Measurements from ENCODE around the gene DUSP22. TPM values are rescaled to one million over a fixed set of nuclear protein-coding genes. Genes with fewer than 3 reads are reported as not detected.
"Not testable (repeated sequence)": the region's sequence is repeated elsewhere in the genome, so short reads cannot be mapped to it uniquely, and the experiment has no call there.

The DUSP22 gene
- total RNA-seq, 1 experiment from 2014 or later: 18.6 TPM

GRCh38 chr6:284486-284885, 7.8 kb upstream of the DUSP22 start:
- H3K27me3 ChIP-seq (replicated peaks; ENCODE audit: control insufficient read depth, insufficient read depth, low read length): no peaks in the 10 kb centered on the region
- H3K4me3 ChIP-seq (ENCODE audit: low read depth, low read length): no peak overlapping the region
- H3K4me1 ChIP-seq: no peaks in the 10 kb centered on the region
- Mint-ChIP-seq H3K27ac (ENCODE audit: unreplicated experiment) (no peak overlapping the region), H3K27me3 (ENCODE audit: insufficient read depth, unreplicated experiment) (peaks cover 28% of the 10 kb centered on the region), H3K9me3 (ENCODE audit: unreplicated experiment) (no peaks in the 10 kb centered on the region), H3K36me3 (ENCODE audit: insufficient read depth, unreplicated experiment) (no peaks in the 10 kb centered on the region), H3K4me1 (ENCODE audit: low read depth, unreplicated experiment) (no peaks in the 10 kb centered on the region), H3K4me3 (ENCODE audit: unreplicated experiment) (no peak overlapping the region)
- no peak for TF ChIP-seq CTCF (IDR thresholded peaks at IDR 0.05; ENCODE audit: insufficient read depth in 1 of 2, low read depth in 1 of 2, low read length in 1 of 2, severe bottlenecking in 1 of 2, unreplicated experiment in 1 of 2)
- intact Hi-C loops (cut with micrococcal nuclease; ENCODE audit: unreplicated experiment): no loop called here
- BruUV-seq (replicated peaks): no TSS peak
- no peaks in the 10 kb centered on the region for H3K9me3 ChIP-seq
- no peaks in the 10 kb centered on the region for H3K36me3 ChIP-seq (ENCODE audit: control insufficient read depth, insufficient read depth, low read length)
- DNase-seq: no peak
- ChIA-PET POLR2A (no interaction called here), CTCF (no interaction called here)

- Histone ChIP-seq H3K36me3 (ENCODE audit: control insufficient read depth, insufficient read depth, low read length) (no peaks in the 10 kb centered on the region), H3K4me3 (ENCODE audit: low read depth, low read length) (no peak overlapping the region), H3K9me3 (no peaks in the 10 kb centered on the region), H3K4me1 (no peaks in the 10 kb centered on the region), H3K27me3 (replicated peaks; ENCODE audit: control insufficient read depth, insufficient read depth, low read length) (no peaks in the 10 kb centered on the region)
- ChIA-PET POLR2A (no interaction called here), CTCF (no interaction called here)
- H3K4me1 Mint-ChIP-seq (ENCODE audit: low read depth, unreplicated experiment): no peaks in the 10 kb centered on the region
- H3K27me3 Mint-ChIP-seq (ENCODE audit: insufficient read depth, unreplicated experiment): peaks cover 28% of the 10 kb centered on the region
- BruUV-seq (replicated peaks): no TSS peak
- intact Hi-C loops (cut with micrococcal nuclease; ENCODE audit: unreplicated experiment): no loop called here
- H3K4me3 Mint-ChIP-seq (ENCODE audit: unreplicated experiment): no peak overlapping the region
- no peak overlapping the region for H3K27ac Mint-ChIP-seq (ENCODE audit: unreplicated experiment)
- no peaks in the 10 kb centered on the region for H3K36me3 Mint-ChIP-seq (ENCODE audit: insufficient read depth, unreplicated experiment)
- no peak for TF ChIP-seq CTCF (IDR thresholded peaks at IDR 0.05; ENCODE audit: insufficient read depth in 1 of 2, low read depth in 1 of 2, low read length in 1 of 2, severe bottlenecking in 1 of 2, unreplicated experiment in 1 of 2)
- no peaks in the 10 kb centered on the region for H3K9me3 Mint-ChIP-seq (ENCODE audit: unreplicated experiment)
- DNase-seq: no peak
Observed at GRCh38 chr6:285030-285771, 7.1 kb upstream of the DUSP22 start.

- BruUV-seq (replicated peaks); H3K4me3 Mint-ChIP-seq (ENCODE audit: unreplicated experiment); intact Hi-C loops (cut with micrococcal nuclease; ENCODE audit: unreplicated experiment); CTCF ChIA-PET; H3K4me3 ChIP-seq (ENCODE audit: low read depth, low read length); DNase-seq; H3K36me3 Mint-ChIP-seq (ENCODE audit: insufficient read depth, unreplicated experiment); H3K27me3 ChIP-seq (replicated peaks; ENCODE audit: control insufficient read depth, insufficient read depth, low read length); H3K4me1 ChIP-seq; H3K27ac Mint-ChIP-seq (ENCODE audit: unreplicated experiment); H3K36me3 ChIP-seq (ENCODE audit: control insufficient read depth, insufficient read depth, low read length); H3K4me1 Mint-ChIP-seq (ENCODE audit: low read depth, unreplicated experiment); H3K9me3 Mint-ChIP-seq (ENCODE audit: unreplicated experiment); H3K9me3 ChIP-seq; POLR2A ChIA-PET: not testable (repeated sequence)
- H3K27me3 Mint-ChIP-seq (ENCODE audit: insufficient read depth, unreplicated experiment): peaks cover 25% of the 10 kb centered on the region
Observed at GRCh38 chr6:285902-286301, 6.4 kb upstream of the DUSP22 start.
